Stimulated activated CD8-positive, alpha-beta memory T cell treated with anti-CD3 and anti-CD28 coated beads, Interleukin-15, amount 100 ng/mL, for 1 hour (primary cell): Measurements from ENCODE around the gene STIP1.
A peak's percentile ranks its signal among the peaks of the same experiment; 100 is the strongest.
"Not testable (repeated sequence)": the region's sequence is repeated elsewhere in the genome, so short reads cannot be mapped to it uniquely, and the experiment has no call there.

Experiments used
- DNase-seq: peaks from one replicate; pipeline ENCODE4 v3.0.0-alpha.2; 2020; ENCODE audit warnings: low read depth

Gene STIP1

DNA sequence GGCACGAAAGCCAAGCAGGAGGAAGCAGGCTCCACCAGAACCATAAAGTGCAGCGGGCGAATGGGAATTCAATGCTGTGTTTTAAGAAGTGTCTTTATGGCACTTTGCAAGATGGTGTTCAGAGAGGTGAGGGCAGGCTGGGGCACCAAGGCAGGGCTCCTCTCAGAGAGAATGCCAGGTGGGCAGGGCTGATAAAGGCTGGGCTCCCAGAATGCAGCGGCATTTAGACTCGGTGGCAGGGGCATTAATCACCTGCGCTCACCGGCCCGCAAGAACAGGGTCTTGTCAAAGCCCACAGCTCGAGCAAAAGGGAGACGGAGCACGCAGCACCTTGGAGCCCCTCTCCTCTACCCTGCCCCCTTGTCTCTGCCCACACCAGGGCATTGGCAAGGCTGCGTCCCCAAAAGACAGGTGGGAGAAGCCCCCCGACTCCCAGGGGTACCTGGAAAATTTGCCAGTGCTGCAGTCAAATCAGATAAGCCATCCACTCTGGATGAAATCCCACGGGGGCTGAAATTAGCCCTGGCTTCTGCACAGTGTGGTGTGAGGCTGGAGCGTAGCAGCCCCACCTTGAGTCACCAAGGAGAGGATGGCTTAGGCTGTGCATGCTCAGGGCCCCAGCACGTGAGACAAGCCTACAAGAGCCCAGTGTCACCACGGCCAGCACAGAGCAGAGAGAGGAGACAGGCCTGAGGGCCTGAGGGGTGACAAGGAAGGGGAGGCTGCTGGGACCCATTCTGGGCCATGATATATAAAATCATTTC lies 28.2 kb upstream of the STIP1 start:
- no peak for DNase-seq

DNA sequence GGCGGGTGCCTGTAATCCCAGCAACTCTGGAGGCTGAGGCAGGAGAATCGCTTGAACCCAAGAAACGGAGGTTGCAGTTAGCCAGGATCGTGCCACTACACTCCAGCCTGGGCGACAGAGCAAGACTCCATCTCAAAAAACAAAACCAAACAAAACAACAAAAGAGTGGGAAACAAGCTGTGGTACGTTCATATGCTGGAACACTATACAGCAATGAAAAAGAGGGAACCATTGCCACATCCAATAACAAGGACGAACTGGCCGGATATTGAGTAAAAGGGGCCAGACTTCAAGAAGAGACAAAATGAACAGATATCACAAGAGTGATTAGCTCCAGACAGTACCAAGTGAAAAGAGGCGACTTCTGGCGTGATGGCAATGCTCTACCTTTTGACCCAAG lies 24.9 kb upstream of the STIP1 start:
- DNase-seq: no peak

DNA sequence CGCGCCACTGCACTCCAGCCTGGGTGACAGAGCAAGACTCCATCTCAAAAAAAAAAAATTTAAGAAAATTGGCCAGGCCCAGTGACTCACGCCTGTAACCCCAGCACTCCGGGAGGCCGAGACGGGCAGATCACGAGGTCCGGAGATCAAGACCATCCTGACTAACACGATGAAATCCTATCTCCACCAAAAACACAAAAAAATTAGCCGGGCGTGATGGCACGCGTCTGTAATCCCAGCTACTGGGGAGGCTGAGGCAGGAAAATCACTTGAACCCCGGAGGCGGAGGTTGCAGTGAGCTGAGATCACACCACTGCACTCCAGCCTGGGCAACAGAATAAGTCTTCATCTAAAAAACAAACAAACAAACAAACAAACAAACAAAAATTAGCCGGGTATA lies 23.2 kb upstream of the STIP1 start:
- not testable (repeated sequence) for DNase-seq

DNA sequence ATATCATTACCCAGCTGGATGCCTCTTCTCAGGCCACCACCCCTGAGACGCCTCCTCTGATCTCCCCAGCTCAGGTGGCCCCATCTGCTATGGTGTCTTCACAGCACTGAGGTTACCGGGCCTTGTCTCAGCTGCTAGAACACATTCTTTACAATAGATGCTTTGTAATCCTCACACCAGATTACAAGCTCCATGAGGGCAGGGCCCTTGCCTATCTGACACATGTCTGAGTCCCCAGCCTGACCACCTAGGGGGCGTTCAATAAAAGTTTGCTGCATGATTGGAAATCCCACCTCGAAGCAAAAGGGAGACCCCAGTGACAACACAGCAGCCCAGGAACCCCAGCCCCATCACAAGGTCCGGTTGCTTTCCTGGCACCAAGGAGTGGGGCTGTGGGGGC lies 22.0 kb upstream of the STIP1 start:
- DNase-seq: no peak

- no peak for DNase-seq
These were observed 21.3 kb upstream of the STIP1 start for GRCh38 chr11:64164392-64165312.

DNA sequence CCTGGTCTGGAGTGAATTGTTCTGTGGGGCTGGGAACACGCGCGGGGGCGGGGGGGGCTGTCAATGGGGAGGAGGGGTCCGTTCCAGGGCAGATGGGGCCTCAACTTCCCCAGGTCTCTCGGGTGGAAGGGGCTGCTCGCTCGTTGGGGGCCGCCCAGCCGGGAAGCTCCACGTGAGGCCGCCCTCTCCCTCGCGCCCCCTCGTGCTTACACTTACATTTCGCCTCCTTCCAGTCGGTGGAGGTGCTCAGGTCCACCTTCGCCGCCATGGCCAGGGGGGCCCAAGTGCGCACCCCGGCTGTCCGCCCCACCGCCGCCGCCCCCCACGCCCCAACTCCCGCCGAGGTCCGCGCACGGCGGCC lies 20.5 kb upstream of the STIP1 start:
- no peak for DNase-seq

GRCh38 chr11:64165842-64166635 lies 19.9 kb upstream of the STIP1 start, which contains the start of gene MACROD1:
Gene MACROD1 (minus strand): TSS chr11:64166113. CDS start chr11:64165994, 119 bp downstream.
- DNase-seq: peak; percentile 48

DNA sequence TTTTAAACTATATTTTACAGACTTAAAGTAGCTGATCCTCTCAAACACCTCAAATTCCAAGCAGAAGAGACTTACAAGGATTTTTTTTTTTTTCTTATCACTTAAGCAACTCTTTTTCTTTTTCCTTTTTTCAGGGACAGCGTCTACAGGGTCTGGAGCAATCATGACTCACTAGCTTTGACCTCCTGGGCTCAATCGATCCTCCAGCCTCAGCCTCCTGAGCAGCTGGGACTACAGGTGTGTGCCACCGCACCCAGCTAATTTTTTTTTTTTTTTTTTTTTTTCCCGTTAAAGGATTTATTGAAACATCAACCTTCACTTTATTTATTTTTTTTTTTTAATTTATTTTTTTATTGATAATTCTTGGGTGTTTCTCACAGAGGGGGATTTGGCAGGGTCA lies 15.6 kb upstream of the STIP1 start:
- DNase-seq: no peak

- DNase-seq: no peak
These were observed 12.2 kb upstream of the STIP1 start for GRCh38 chr11:64173616-64174355.

GRCh38 chr11:64176751-64177150 lies 9.2 kb upstream of the STIP1 start:
- no peak for DNase-seq

- DNase-seq: no peak
These were observed 7.8 kb upstream of the STIP1 start for GRCh38 chr11:64178203-64178602.

DNA sequence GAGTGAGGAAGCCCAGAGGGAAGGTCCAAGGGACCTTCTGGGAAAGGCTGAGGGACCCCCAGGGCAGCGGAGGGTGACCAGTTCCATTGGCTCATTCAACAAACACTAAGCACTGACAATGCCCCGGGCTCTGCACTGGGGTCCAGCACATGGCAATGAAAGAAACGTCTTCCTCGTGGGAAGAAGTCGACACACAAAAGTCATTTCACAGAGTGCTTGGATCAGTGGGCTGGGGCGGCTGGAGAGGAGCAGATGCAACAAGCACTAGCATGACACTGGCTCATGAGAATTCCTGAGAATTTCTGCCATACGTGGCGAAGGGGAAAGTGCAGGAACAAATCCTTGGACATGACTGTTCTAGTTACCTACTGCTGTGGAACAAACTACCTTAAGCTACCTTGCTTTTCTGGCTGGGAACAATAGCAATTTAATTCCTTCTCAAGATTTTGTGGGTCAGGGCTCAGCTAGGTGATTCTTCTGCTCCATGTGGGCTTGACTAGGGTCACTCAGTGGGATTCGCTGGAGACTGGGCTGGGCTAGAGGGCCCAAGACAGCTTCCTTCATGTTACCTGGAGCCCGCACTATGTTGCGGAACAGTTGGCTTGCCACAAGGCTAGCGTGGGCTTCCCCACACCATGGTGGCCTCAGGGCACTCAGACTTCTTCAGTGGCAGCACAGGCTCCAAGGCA lies 6.9 kb upstream of the STIP1 start:
- DNase-seq: no peak

DNA sequence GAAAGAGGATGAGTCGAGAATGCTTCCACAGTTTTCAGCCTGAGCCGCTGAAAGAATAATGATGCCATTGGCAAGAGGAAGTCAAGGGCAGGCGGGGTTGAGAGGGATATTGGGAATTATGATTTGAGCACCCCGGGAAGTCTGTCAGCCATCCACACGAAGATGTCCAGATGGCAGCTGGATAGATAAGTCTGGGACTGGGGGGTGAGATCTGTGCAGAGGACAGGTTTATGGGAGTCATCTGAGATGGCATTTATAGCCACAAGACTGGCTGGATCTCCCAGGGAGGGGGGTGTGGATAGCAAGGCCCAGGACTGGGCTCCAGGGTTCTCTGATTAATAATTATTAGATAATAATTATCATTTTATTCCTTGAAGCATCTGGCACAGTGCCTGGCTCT lies 5.1 kb upstream of the STIP1 start:
- DNase-seq: no peak

- DNase-seq: no peak
These were observed 4.2 kb upstream of the STIP1 start for GRCh38 chr11:64181506-64182411.

DNA sequence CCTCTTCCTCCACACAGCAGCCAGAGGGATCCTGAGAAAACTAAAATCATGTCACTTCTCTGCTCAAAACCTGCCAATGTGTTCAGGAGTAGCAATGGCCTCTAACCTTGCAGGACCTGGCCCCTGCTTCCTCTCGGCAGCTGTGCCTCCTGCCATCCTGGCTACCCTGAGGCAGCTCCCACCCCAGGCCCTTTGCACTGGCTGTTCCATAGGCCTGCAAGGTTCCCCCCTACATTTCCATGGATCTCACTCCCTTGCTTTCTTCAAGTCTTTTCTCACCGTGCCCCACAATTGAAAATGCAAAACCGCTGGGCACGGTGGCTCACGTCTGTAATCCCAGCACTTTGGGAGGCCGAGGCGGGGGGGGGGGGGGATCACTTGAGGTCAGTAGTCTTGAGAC lies 2.1 kb upstream of the STIP1 start:
- no peak for DNase-seq

DNA sequence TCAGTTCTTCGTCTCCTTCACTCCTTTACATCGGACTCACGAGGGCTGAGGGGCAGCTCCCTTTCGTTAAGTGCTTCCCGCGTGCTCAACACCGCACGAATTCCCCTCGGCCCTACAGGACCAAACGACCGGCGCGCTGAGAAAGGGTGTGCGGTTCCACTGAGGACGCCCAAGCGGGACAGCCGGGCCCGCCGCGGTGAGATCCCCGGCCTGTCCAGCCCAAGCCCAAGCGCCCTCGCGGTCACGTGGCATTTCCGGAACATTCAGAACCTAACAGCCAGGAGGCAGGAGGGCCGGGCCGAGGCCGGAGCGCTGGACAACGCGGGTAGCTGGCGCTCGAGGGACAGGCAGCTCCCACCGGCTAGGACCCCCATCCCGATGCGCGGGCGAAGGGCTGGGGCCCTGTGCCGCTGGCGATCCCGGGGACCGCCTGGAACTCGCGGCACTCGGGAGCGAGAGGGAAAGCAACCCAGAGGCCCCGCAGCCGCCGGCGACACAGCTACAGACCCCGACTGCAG lies 737 bp upstream of the STIP1 start:
- DNase-seq: no peak

DNA sequence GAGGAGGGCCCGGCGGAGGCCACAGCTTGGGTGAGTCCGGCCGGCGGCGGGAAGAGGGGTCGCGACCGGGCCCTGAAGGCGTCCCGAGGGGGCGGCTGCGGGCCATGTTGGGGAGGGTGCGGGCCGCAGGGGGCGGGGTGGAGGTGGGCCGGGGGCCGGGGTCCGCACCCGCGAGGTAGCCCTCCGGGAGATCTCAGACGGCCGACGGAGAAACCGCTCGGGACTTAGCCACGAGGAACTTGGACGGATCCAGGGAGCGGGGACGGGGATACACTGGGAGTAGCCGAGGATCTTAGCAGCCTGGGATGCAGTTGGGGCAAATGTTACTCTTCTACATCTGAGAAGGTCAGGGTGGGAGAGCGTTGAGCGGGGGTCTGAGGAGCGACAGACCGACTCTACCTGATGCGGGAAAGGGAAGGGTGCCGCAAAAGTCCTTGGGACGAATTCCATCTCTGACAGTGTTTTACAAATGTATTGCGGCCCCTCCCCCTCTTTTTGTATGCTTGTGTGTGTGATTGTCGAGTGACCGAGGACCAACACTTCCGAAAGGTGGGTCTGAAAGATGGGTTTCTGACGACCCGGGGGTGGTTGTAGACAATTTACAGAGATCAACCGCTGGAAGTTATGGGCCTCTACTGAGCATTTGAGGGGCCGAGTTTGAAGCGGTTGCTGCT lies 658 bp downstream of the STIP1 start:
- no peak for DNase-seq

DNA sequence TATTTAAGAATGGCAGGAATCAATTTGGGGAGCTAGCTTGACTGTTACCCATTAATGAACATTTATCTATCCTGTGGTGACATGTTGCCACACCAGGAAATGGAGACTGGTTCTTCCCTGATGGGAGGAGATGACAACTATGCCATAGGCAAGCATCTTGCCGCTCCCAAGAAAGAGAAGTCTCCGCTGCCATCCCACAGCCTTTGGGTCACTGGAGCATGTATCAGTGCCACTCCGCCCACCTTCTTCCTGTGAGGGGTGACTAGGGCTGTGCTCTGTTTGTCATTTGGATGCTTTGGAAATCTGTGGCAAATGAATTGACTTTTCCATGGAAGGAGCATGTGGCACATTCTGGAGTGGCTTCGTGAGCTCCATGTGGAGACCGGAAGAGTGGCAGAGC lies 6.5 kb downstream of the STIP1 start:
- no peak for DNase-seq

DNA sequence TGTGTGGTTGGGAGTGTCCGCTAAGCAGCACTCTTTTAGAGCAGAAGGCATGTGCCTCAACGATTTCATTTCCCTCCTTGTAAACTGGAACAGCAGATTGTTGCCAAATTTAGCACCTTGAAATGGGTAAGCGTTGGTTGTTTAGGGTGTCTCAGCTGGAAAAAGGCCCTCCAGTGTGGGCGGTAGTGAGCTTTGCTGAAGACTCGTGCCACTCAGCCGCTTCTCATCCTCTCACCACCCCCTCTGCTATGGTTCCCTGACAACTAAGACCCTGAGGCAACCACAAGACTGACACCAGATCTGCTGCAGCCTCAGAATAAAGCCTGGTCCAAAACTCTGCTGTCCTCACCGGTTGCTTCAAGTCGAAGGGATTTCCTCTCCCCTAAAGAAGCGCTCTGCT lies 10.7 kb downstream of the STIP1 start:
- no peak for DNase-seq
